Tibial nerve (tissue), 3 donors: ENCODE results near the gene ING1.

Source experiments
- POLR2A ChIP-seq, 2 donors: fragments of 450-650 bp; IDR thresholded peaks; one replicate each; pipeline ENCODE4 v1.6.1; 2017; ENCODE audit warnings: antibody characterized with exemption in 2 of 2, mild to moderate bottlenecking in 2 of 2, moderate library complexity in 2 of 2
- TF ChIP-seq, protein P1 (sequence below), 5 experiments: fragments of 200-600 bp in 3 of 5; fragments of 450-650 bp in 2 of 5; sonication (generic) in 3 of 5; IDR thresholded peaks; one replicate each; pipeline ENCODE4 v1.5.1; 2016 to 2019; ENCODE audit warnings: antibody characterized with exemption in 5 of 5, mild to moderate bottlenecking in 3 of 5, moderate library complexity in 2 of 5

DNA sequence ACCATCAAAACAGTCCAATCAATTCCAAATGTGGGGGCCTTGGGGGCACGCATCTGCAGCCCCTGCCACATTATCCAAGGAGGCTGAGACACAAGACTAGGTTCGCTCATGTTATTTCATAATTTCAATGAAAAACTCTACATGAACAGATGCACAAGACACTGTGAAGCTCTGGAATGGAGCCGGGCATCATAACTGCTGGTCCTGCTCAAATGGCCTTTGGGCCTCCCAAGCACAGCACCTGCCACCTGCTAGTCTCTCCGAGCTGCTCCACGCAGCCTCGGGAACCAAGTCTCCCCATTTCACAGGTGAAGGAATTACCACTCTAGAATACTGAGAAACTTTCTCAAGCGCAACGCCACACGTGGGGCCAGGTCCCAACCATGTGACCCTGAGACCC, 24.5 kb upstream of the ING1 start:
- no peak for TF ChIP-seq POLR2A (IDR thresholded peaks at IDR 0.05)
- TF ChIP-seq, protein P1, sequence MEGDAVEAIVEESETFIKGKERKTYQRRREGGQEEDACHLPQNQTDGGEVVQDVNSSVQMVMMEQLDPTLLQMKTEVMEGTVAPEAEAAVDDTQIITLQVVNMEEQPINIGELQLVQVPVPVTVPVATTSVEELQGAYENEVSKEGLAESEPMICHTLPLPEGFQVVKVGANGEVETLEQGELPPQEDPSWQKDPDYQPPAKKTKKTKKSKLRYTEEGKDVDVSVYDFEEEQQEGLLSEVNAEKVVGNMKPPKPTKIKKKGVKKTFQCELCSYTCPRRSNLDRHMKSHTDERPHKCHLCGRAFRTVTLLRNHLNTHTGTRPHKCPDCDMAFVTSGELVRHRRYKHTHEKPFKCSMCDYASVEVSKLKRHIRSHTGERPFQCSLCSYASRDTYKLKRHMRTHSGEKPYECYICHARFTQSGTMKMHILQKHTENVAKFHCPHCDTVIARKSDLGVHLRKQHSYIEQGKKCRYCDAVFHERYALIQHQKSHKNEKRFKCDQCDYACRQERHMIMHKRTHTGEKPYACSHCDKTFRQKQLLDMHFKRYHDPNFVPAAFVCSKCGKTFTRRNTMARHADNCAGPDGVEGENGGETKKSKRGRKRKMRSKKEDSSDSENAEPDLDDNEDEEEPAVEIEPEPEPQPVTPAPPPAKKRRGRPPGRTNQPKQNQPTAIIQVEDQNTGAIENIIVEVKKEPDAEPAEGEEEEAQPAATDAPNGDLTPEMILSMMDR (IDR thresholded peaks at IDR 0.05), result no peak
